ENCODE measurements around the gene ZNF397.

The ZNF397 gene

DNA sequence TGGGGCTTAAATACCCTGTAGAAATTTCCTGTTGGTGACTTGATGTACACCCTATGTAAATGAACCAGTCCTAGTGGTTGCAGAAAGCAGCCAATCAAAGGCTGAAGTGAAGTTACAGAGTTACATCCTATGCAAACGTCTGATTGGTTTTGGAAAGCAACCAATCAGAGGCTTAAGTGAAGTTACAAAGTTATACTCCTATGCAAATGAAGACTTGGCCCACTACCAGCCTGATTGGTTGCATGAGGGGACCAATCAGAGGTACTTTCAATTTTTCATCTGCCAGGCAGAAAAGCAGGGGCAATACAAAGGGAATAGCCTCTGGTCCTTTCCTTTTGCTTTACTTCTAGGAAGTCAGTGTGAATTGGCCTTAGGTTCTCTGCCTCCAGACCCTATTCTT is 13.6 kb upstream of the ZNF397 start:
- H3K36me3 Mint-ChIP-seq (ENCODE audit: low read depth), result no peaks in the 10 kb centered on the region
- H3K9me3 Mint-ChIP-seq, result no peaks in the 10 kb centered on the region
- no peak overlapping the region for H3K4me3 Mint-ChIP-seq
- H3K27me3 Mint-ChIP-seq (ENCODE audit: low read depth), result peaks cover 17% of the 10 kb centered on the region
- no peak for DNase-seq (ENCODE audit: low spot score)
- H3K27ac Mint-ChIP-seq, result no peak overlapping the region
- H3K4me1 Mint-ChIP-seq (ENCODE audit: low read depth), result peaks cover 3% of the 10 kb centered on the region

DNA sequence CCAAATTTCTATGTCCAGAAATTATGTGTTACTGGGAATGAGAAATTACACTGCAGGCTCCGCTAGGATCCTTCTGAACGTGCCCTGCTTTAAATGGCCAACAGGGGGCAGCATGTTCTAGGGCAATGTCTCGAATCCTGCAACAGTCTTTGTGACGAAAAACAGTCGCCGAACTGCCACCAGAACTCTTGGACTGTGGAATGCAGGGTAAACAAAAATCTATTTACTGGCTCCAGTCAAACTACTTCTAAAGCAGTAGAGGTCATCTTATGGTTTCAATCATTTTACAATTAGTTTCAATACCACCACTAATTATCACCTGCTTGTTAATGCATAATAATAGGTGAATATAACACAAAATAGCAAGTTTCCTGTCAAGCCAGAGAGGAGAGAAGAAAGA is 9.8 kb upstream of the ZNF397 start:
- H3K27me3 Mint-ChIP-seq (ENCODE audit: low read depth), result peaks cover 6% of the 10 kb centered on the region

DNA sequence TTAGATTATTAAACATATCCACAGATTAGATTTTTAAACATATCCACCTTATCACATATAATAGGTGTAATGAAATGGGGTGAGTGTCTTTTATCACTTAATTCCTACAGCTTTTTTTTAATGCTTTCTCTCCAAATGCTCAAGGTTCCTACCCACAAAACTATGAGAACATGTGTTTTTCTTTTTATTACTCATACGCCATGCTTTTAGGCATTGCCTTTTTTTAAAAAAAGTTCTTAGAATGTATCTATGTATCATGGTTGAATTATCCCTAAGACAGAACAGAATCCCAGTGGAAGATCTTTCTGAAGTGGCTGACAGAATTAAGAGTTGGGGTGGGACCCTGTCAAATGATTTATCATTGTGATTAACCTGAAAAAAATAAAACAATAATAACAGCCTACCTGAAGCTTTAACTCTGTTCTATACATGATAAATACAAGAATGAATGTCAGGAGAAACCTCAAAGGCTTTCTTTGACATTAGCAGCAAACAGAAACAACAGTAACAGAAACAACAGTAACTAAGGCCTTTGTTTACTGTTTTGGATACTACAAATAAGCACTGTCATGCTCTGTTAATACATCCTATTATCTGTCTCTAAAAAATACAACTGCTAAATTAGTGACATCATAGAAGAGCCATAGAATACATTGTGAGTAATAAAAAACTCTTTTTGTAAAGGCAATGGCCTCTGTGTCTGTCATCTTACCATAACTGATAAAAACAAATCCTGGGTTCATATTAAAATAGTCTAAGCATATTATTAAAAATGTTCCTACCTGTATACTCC is 4.1 kb upstream of the ZNF397 start:
- Mint-ChIP-seq H3K27ac (no peak overlapping the region), H3K9me3 (no peaks in the 10 kb centered on the region), H3K4me1 (ENCODE audit: low read depth) (peaks cover 7% of the 10 kb centered on the region), H3K4me3 (no peak overlapping the region), H3K27me3 (ENCODE audit: low read depth) (peaks cover 4% of the 10 kb centered on the region), H3K36me3 (ENCODE audit: low read depth) (no peaks in the 10 kb centered on the region)
- no peak for DNase-seq (ENCODE audit: low spot score)

More for the DNA sequence above, 9.8 kb upstream of the ZNF397 start:
- no peaks in the 10 kb centered on the region for H3K9me3 Mint-ChIP-seq
- H3K36me3 Mint-ChIP-seq (ENCODE audit: low read depth), result no peaks in the 10 kb centered on the region
- H3K4me3 Mint-ChIP-seq, result peak overlapping the region; percentile 72
- peak; percentile 59 for DNase-seq (ENCODE audit: low spot score)
- H3K27ac Mint-ChIP-seq, result no peak overlapping the region
- peaks cover 3% of the 10 kb centered on the region for H3K4me1 Mint-ChIP-seq (ENCODE audit: low read depth)

GRCh38 chr18:35239314-35239713 is 1.5 kb upstream of the ZNF397 start:
- Mint-ChIP-seq H3K27me3 (ENCODE audit: low read depth) (no peaks in the 10 kb centered on the region), H3K9me3 (peaks cover 11% of the 10 kb centered on the region), H3K36me3 (ENCODE audit: low read depth) (peaks cover 24% of the 10 kb centered on the region), H3K4me3 (no peak overlapping the region), H3K27ac (no peak overlapping the region), H3K4me1 (ENCODE audit: low read depth) (peaks cover 7% of the 10 kb centered on the region)
- DNase-seq (ENCODE audit: low spot score), result no peak

DNA sequence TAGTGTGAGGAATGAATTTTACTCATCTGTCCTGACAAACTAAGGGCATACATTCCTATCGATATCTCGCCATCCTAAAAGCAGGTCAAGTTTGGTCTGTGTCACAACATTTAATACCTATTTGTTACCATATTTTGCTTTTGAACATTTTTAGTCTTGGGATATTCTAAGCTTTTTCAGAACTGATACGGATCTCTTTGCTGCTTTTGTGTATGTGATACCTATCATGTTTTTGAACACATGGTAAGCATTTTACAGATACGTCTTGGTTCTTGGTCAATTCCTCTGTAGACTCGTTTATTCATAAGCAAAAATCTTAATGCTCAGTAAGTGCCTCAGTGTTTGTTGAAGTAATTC is 592 bp downstream of the ZNF397 start:
- H3K4me3 Mint-ChIP-seq, result peak overlapping the region; percentile 92
- H3K27me3 Mint-ChIP-seq (ENCODE audit: low read depth), result no peaks in the 10 kb centered on the region
- H3K27ac Mint-ChIP-seq, result peak overlapping the region; percentile 96
- H3K9me3 Mint-ChIP-seq, result peaks cover 32% of the 10 kb centered on the region
- no peak for DNase-seq (ENCODE audit: low spot score)
- H3K36me3 Mint-ChIP-seq (ENCODE audit: low read depth), result peaks cover 46% of the 10 kb centered on the region
- H3K4me1 Mint-ChIP-seq (ENCODE audit: low read depth), result peaks cover 7% of the 10 kb centered on the region

GRCh38 chr18:35242426-35242825 is 1.6 kb downstream of the ZNF397 start:
- H3K36me3 Mint-ChIP-seq (ENCODE audit: low read depth), result peaks cover 56% of the 10 kb centered on the region

DNA sequence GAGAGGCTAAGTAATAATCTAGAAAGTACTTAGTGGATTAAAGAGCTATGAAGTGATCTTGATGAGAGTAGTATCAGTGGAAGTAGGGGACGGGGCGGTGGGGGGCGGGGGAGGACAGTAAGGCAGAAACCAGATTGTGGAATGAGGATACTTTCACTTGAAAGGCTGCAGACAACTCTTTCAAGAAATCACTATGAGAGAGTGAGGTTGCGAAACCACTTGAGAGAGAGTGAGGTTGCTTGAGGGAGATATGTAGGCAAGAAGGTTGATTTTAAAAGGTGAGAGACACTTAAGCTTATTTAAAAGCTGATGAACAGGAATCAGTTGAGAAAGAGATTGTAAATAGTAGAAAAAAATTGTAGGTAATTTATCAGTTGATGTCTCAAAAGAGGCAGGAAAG is 3.8 kb downstream of the ZNF397 start:
- H3K36me3 Mint-ChIP-seq (ENCODE audit: low read depth), result peaks cover 73% of the 10 kb centered on the region
- DNase-seq (ENCODE audit: low spot score), result no peak
- peaks cover 2% of the 10 kb centered on the region for H3K4me1 Mint-ChIP-seq (ENCODE audit: low read depth)
- H3K9me3 Mint-ChIP-seq, result peaks cover 56% of the 10 kb centered on the region
- no peaks in the 10 kb centered on the region for H3K27me3 Mint-ChIP-seq (ENCODE audit: low read depth)
- H3K4me3 Mint-ChIP-seq, result no peak overlapping the region
- H3K27ac Mint-ChIP-seq, result no peak overlapping the region

More at GRCh38 chr18:35242426-35242825, 1.6 kb downstream of the ZNF397 start:
- peaks cover 41% of the 10 kb centered on the region for H3K9me3 Mint-ChIP-seq
- H3K27me3 Mint-ChIP-seq (ENCODE audit: low read depth), result no peaks in the 10 kb centered on the region
- no peak for DNase-seq (ENCODE audit: low spot score)
- H3K4me3 Mint-ChIP-seq, result no peak overlapping the region
- H3K4me1 Mint-ChIP-seq (ENCODE audit: low read depth), result peaks cover 7% of the 10 kb centered on the region
- H3K27ac Mint-ChIP-seq, result no peak overlapping the region

DNA sequence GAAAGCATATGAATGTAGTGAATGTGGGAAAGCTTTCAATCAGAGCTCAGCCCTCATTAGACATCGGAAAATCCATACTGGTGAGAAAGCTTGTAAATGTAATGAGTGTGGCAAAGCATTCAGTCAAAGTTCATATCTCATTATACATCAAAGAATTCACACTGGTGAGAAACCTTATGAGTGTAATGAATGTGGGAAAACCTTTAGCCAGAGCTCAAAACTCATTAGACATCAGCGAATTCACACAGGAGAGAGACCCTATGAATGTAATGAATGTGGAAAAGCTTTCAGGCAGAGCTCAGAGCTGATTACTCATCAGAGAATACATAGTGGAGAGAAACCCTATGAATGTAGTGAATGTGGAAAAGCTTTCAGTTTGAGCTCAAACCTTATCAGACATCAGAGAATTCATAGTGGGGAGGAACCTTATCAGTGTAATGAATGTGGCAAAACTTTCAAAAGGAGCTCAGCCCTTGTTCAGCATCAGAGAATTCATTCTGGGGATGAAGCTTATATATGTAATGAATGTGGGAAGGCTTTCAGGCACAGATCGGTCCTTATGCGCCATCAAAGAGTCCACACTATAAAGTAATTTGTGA is 5.0 kb downstream of the ZNF397 start:
- peaks cover 68% of the 10 kb centered on the region for H3K9me3 Mint-ChIP-seq
- H3K36me3 Mint-ChIP-seq (ENCODE audit: low read depth), result peaks cover 85% of the 10 kb centered on the region
- DNase-seq (ENCODE audit: low spot score), result no peak
- H3K27me3 Mint-ChIP-seq (ENCODE audit: low read depth), result no peaks in the 10 kb centered on the region
- H3K27ac Mint-ChIP-seq, result no peak overlapping the region
- H3K4me3 Mint-ChIP-seq, result no peak overlapping the region
- H3K4me1 Mint-ChIP-seq (ENCODE audit: low read depth), result no peaks in the 10 kb centered on the region

- Mint-ChIP-seq H3K27ac (no peak overlapping the region), H3K9me3 (peaks cover 76% of the 10 kb centered on the region), H3K4me3 (no peak overlapping the region), H3K4me1 (ENCODE audit: low read depth) (no peaks in the 10 kb centered on the region), H3K27me3 (ENCODE audit: low read depth) (no peaks in the 10 kb centered on the region), H3K36me3 (ENCODE audit: low read depth) (peaks cover 93% of the 10 kb centered on the region)
- no peak for DNase-seq (ENCODE audit: low spot score)
Observed at GRCh38 chr18:35246831-35247230, 6.0 kb downstream of the ZNF397 start.

DNA sequence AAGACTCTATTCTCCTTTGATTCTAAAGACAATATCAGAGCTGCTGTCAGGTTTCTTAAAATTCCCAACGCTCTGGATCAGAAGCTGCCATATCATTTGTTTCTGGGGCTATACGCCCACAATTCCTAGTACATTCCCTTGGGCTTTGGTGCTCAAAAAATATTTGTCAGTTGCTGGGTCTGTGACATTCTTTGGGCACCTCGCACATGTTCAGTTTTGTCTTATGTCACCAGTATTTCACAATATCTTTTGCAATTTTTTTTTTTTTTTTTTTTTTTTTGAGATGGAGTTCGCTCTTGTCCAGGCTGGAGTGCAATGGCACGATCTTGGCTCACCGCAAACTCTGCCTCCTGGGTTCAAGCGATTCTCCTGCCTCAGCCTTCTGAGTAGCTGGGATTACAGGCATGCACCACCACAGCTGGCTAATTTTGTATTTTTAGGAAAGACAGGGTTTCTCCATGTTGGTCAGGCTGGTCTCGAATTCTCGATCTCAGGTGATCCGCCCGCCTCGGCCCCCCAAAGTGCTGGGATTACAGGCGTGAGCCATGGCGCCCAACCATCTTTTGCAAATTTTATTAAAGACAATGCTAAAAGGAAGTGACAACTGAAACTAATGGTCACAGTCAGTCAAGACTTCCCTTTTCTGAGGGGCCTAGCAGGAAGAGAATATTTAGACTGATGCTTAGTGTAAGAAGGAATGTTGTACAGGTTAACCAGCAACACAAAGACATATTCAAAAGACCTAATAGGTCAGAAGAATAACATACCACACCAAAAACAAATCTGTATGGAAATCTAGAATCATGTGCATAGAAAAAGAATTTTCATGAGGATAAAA is 6.8 kb downstream of the ZNF397 start:
- no peak for DNase-seq (ENCODE audit: low spot score)
- Mint-ChIP-seq H3K4me3 (no peak overlapping the region), H3K4me1 (ENCODE audit: low read depth) (no peaks in the 10 kb centered on the region), H3K9me3 (peaks cover 84% of the 10 kb centered on the region), H3K36me3 (ENCODE audit: low read depth) (peaks cover 92% of the 10 kb centered on the region), H3K27me3 (ENCODE audit: low read depth) (no peaks in the 10 kb centered on the region), H3K27ac (no peak overlapping the region)

- H3K4me3 Mint-ChIP-seq, result no peak overlapping the region
- H3K9me3 Mint-ChIP-seq, result peaks cover 90% of the 10 kb centered on the region
- DNase-seq (ENCODE audit: low spot score), result no peak
- no peaks in the 10 kb centered on the region for H3K27me3 Mint-ChIP-seq (ENCODE audit: low read depth)
- H3K36me3 Mint-ChIP-seq (ENCODE audit: low read depth), result peaks cover 92% of the 10 kb centered on the region
- no peaks in the 10 kb centered on the region for H3K4me1 Mint-ChIP-seq (ENCODE audit: low read depth)
- no peak overlapping the region for H3K27ac Mint-ChIP-seq
Observed at GRCh38 chr18:35248429-35248828, 7.6 kb downstream of the ZNF397 start.

DNA sequence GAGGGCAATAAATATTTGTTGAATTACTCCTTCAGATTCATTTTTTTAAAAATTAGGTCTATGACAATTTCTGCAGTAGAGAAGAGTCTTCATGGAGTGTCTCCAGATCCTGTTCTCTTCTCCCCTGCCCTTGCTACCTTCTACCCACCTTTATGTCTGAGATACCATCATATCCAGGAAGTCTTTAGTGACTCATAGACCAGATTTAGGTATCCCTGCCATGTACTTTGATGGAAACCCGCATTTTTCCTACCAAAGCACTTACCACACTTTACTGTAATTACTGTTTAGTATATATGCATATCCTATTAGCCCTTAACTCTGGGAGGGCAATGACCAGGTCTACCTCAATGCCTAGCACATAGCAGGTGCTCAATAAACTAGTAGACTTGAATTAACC is 11.6 kb downstream of the ZNF397 start:
- Mint-ChIP-seq H3K27ac (no peak overlapping the region), H3K27me3 (ENCODE audit: low read depth) (no peaks in the 10 kb centered on the region), H3K4me3 (no peak overlapping the region), H3K36me3 (ENCODE audit: low read depth) (peaks cover 81% of the 10 kb centered on the region), H3K4me1 (ENCODE audit: low read depth) (no peaks in the 10 kb centered on the region), H3K9me3 (peaks cover 84% of the 10 kb centered on the region)
- no peak for DNase-seq (ENCODE audit: low spot score)

DNA sequence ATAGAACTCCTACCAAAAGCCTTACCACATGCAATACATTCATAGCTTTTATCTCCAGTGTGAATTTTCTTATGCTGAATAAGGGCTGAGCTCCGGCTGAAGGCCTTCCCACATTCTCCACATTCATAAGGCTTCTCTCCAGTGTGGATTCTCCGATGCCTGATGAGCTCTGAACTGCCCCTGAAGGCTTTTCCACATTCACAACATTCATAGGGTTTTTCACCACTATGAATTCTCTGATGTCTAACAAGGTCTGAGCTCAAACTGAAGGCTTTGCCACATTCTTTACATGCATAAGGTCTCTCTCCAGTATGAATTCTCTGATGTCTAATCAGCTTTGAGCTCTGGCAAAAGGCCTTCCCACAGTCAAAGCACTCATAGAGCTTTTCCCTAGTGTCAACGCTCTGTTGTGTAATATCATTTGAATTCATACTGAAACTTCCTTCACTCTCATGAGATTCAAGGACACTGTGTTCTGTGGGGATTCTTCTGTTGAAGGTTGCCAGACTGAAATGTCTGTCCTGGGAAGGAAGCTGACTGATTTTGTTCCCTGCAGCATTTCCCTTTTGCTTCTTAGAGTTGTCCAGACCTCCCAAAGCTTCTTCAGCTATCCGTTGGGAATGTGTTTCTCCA is 12.9 kb downstream of the ZNF397 start:
- no peak overlapping the region for H3K27ac Mint-ChIP-seq
- H3K27me3 Mint-ChIP-seq (ENCODE audit: low read depth), result no peaks in the 10 kb centered on the region
- peaks cover 82% of the 10 kb centered on the region for H3K9me3 Mint-ChIP-seq

GRCh38 chr18:35256947-35257346 is 16.1 kb downstream of the ZNF397 start:
- no peaks in the 10 kb centered on the region for H3K4me1 Mint-ChIP-seq (ENCODE audit: low read depth)
- no peak overlapping the region for H3K27ac Mint-ChIP-seq
- no peak overlapping the region for H3K4me3 Mint-ChIP-seq
- DNase-seq (ENCODE audit: low spot score), result no peak
- no peaks in the 10 kb centered on the region for H3K27me3 Mint-ChIP-seq (ENCODE audit: low read depth)
- H3K36me3 Mint-ChIP-seq (ENCODE audit: low read depth), result peaks cover 73% of the 10 kb centered on the region
- H3K9me3 Mint-ChIP-seq, result peaks cover 68% of the 10 kb centered on the region

More for the DNA sequence above, 12.9 kb downstream of the ZNF397 start:
- DNase-seq (ENCODE audit: low spot score), result no peak
- peaks cover 78% of the 10 kb centered on the region for H3K36me3 Mint-ChIP-seq (ENCODE audit: low read depth)
- H3K4me3 Mint-ChIP-seq, result no peak overlapping the region
- no peaks in the 10 kb centered on the region for H3K4me1 Mint-ChIP-seq (ENCODE audit: low read depth)

All from T-helper 2 cell treated with Interferon-gamma antibody and Interleukin-4, amounts not matched to agents 5 μg/mL and 100 μg/mL, for 36 hours (primary cell).